NOMO-1 treated with dmso at 0.1 percent for 144 hours (cell line): ENCODE data around the gene UBE4B.

Experiments used
- DNase-seq: peaks from one replicate; lab custom pipeline; 2025; ENCODE audit not compliant: unreplicated experiment; lab: John Stamatoyannopoulos, UW

Gene UBE4B

GRCh38 chr1:10108948-10109708 is 76.4 kb downstream of the UBE4B start:
- no peak for DNase-seq

GRCh38 chr1:10113501-10113900 is 80.7 kb downstream of the UBE4B start:
- no peak for DNase-seq

GRCh38 chr1:10114746-10115145 is 82.0 kb downstream of the UBE4B start:
- no peak for DNase-seq

- no peak for DNase-seq
These were observed 84.4 kb downstream of the UBE4B start for GRCh38 chr1:10117132-10117531.

- DNase-seq: no peak
These were observed 85.1 kb downstream of the UBE4B start for GRCh38 chr1:10117865-10118264.

GRCh38 chr1:10121688-10122087 is 88.9 kb downstream of the UBE4B start:
- no peak for DNase-seq

- no peak for DNase-seq
These were observed 90.2 kb downstream of the UBE4B start for GRCh38 chr1:10122926-10123325.

GRCh38 chr1:10128101-10128765 is 95.5 kb downstream of the UBE4B start:
- no peak for DNase-seq

GRCh38 chr1:10132316-10132715 is 99.6 kb downstream of the UBE4B start:
- no peak for DNase-seq

GRCh38 chr1:10132852-10133251 is 100.1 kb downstream of the UBE4B start:
- DNase-seq: no peak

- no peak for DNase-seq
These were observed 108.2 kb downstream of the UBE4B start for GRCh38 chr1:10140981-10141380.

- DNase-seq: no peak
These were observed 111.3 kb downstream of the UBE4B start for GRCh38 chr1:10143961-10144485.

GRCh38 chr1:10146391-10146790 is 113.6 kb downstream of the UBE4B start:
- DNase-seq: no peak

GRCh38 chr1:10149231-10149630 is 116.5 kb downstream of the UBE4B start:
- DNase-seq: no peak

GRCh38 chr1:10152709-10153284 is 120.0 kb downstream of the UBE4B start:
- no peak for DNase-seq

GRCh38 chr1:10155087-10155712 is 122.4 kb downstream of the UBE4B start:
- no peak for DNase-seq

- no peak for DNase-seq
These were observed 127.4 kb downstream of the UBE4B start for GRCh38 chr1:10160173-10160572.

- DNase-seq: no peak
These were observed 128.2 kb downstream of the UBE4B start for GRCh38 chr1:10160907-10161490.

GRCh38 chr1:10161541-10162290 is 129.0 kb downstream of the UBE4B start:
- DNase-seq: no peak

- DNase-seq: no peak
These were observed 136.3 kb downstream of the UBE4B start for GRCh38 chr1:10168912-10169514.
